ENCODE results near the gene HIPK2.

Gene HIPK2

GRCh38 chr7:139523968-139524815, 253.6 kb downstream of the HIPK2 start:
- no peak for DNase-seq

DNA sequence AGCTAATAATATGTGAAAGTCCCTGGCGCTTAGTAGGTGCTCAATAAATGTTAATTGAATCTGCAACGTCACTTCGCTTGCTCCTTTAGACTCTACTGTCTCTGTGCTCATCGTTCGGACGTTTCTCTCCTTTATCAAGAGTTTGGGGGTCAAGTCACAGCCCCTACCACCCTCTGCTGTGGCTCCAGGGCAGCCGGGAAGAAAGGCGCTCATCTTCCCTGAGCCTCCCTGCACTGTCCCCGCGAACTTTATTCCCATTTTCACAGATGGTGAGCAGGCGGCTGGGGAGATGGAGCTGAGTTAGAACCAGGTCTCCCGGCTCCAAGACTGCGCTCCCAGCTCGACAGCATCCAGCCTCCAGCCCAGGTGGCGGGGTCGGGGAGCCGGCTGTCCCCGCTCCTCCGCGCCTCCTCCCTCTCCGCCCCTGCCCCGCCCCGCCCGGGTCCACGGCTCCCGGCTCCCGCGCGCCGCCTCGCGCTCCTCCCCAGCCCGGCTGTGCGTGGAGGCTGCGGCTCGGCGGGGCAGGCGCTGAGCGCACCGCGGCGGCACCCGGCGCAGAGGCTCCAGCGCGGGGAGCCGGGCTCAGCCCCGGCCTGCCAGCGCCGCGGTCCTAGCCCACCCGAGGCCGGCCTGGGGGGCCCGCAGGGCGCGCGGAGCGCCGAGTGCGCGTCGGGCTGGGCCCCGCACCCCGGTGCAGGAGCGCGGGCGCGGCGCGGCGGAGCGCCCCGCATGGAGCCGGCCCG, 254.4 kb downstream of the HIPK2 start, which contains the start of gene CLEC2L:
TSS of gene CLEC2L (plus strand) at position 487 of the 743 bp plus-strand sequence. CDS start at position 730, 243 bp downstream.
- no peak for DNase-seq

- DNase-seq, result no peak
Observed at GRCh38 chr7:139522830-139523198, 255.0 kb downstream of the HIPK2 start.

DNA sequence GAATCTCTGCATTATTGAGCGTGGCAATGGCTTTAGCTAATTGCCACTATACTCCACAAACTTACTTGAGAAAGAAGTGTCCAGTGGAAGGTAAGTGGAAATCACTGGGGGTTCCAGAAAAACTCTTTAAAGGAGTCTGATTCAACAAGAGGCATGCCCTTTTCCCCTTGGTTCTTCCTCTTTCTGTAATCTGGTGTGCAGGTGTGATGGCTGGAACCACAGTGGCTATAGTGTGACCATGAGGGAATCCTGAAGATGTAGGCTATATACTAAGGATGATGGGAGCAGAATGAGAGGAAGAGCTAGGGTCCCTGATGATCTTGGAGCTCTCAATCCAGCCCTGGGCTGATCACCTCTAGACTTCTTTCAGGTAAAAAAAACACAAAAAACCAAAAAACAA, 256.4 kb downstream of the HIPK2 start:
- DNase-seq, result no peak

DNA sequence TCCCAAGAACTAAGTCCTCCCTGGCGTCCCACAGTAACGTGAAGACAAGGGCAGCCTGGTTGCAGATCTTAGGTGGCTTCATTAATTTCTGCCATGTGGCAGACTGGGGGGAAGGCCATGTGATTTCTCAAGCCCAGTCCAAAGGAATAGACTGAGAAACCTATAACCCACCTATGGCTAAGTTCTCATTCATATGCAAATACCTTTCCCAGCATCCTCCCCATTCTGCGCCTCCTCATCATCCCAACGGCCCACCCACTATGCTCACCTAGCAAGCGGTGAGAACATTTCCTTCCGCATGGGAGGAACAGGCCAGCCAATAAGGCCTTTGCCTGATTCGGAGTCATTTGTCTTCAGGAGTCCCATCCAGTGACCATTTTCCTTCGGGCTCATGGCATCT, 262.5 kb downstream of the HIPK2 start:
- DNase-seq, result no peak
